Brain microvascular endothelial cell (primary cell): ENCODE measurements around the gene RIBC1.
A peak's percentile ranks its signal among the peaks of the same experiment; 100 is the strongest.
"Not testable (repeated sequence)": the region's sequence is repeated elsewhere in the genome, so short reads cannot be mapped to it uniquely, and the experiment has no call there.

Source experiments
- DNase-seq: peaks from one replicate; pipeline ENCODE4 v3.0.0-alpha.2; 2020
- H3K27ac ChIP-seq: fragments of 250-450 bp; sonication (Bioruptor Pico); 2 replicates; pipeline ENCODE4 v1.5.1; 2020; ENCODE audit warnings: mild to moderate bottlenecking, moderate library complexity
- H3K27me3 ChIP-seq: fragments of 250-450 bp; sonication (Bioruptor Pico); replicated peaks from 2 replicates; pipeline ENCODE4 v1.5.1; 2020; ENCODE audit warnings: mild to moderate bottlenecking
- H3K36me3 ChIP-seq: fragments of 250-450 bp; sonication (Bioruptor Pico); replicated peaks from 2 replicates; pipeline ENCODE4 v1.5.1; 2020; ENCODE audit warnings: mild to moderate bottlenecking
- H3K4me3 ChIP-seq: 2 replicates; pipeline ENCODE4 v1.5.1; 2011; ENCODE audit warnings: low read depth, mild to moderate bottlenecking, control low read depth, low read length, moderate library complexity
- CTCF ChIP-seq: IDR thresholded peaks from 2 replicates; pipeline ENCODE4 v1.5.1; 2011; ENCODE audit warnings: low read depth, mild to moderate bottlenecking, moderate library complexity, low read length, control low read depth, inconsistent platforms; ENCODE audit errors: missing control alignments
- in situ Hi-C: cut with HindIII; loops from 2 replicates; pipeline ENCODE4 v1.10.0; 2017; ENCODE audit warnings: low sequenced_read_pairs, low pct_ligation_motif_present

The RIBC1 gene

DNA sequence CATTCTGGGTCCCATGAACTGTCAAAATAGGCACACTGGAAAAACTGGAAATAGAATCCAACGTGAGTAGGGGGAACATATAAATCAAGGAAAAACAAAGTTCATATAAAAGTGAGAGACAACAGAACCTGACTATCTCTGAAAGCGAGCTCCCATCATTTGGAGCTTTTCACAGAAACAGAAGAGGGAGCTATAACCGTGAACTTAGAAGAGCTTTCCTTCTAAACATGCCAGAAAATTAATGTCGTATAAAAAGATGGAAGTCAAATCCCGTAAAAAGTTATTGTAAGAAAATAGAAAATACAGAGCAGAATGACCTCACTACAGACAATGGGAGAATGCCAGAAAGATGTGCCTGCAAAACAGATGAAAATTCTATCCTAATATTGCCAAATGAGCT, 35.4 kb downstream of the RIBC1 start:
- no peak for DNase-seq
- in situ Hi-C loops: no loop called here
- Histone ChIP-seq H3K27me3 (no peaks in the 10 kb centered on the region), H3K36me3 (no peaks in the 10 kb centered on the region), H3K27ac (no peak overlapping the region), H3K4me3 (no peak overlapping the region)
- peak; percentile 27 for TF ChIP-seq CTCF

- H3K27ac ChIP-seq, DNase-seq, H3K4me3 ChIP-seq, H3K36me3 ChIP-seq, H3K27me3 ChIP-seq, in situ Hi-C loops: not testable (repeated sequence)
Measured at GRCh38 chrX:53468659-53469058, 46.0 kb downstream of the RIBC1 start.

- H3K4me3 ChIP-seq: no peak overlapping the region
- in situ Hi-C loops: no loop called here
- H3K36me3 ChIP-seq: no peaks in the 10 kb centered on the region
- no peaks in the 10 kb centered on the region for H3K27me3 ChIP-seq
- no peak for DNase-seq
- no peak for TF ChIP-seq CTCF
- no peak overlapping the region for H3K27ac ChIP-seq
Measured at GRCh38 chrX:53471346-53471745, 48.7 kb downstream of the RIBC1 start.

DNA sequence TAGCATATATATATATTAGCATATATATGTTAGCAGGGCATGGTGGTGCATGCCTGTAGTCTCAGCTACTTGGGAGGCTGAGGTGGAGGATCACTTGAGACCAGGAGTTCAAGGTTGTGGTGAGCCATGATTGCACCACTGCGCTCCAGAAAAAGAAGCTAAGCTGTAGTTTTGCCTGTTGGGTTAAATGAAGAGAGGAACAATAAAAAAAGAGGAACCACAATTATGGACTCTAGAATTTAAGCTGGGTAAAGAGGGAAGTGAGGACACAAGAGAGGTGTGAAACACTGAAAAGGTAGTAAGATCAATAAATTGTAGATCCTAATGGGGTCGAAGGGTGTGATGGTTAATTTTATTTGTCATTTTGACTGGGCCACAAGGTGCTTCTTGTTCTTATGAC, 52.0 kb downstream of the RIBC1 start:
- no peak overlapping the region for H3K27ac ChIP-seq
- H3K4me3 ChIP-seq: no peak overlapping the region
- DNase-seq: no peak
- no peak for TF ChIP-seq CTCF
- no peaks in the 10 kb centered on the region for H3K36me3 ChIP-seq
- in situ Hi-C loops: no loop called here
- H3K27me3 ChIP-seq: no peaks in the 10 kb centered on the region

- no peak overlapping the region for H3K4me3 ChIP-seq
- TF ChIP-seq CTCF: no peak
- in situ Hi-C loops: no loop called here
- peak; percentile 51 for DNase-seq
- no peaks in the 10 kb centered on the region for H3K36me3 ChIP-seq
- H3K27ac ChIP-seq: no peak overlapping the region
- no peaks in the 10 kb centered on the region for H3K27me3 ChIP-seq
Measured at GRCh38 chrX:53476371-53476770, 53.7 kb downstream of the RIBC1 start.

GRCh38 chrX:53479301-53479700, 56.6 kb downstream of the RIBC1 start:
- no peak overlapping the region for H3K27ac ChIP-seq
- TF ChIP-seq CTCF: no peak
- H3K4me3 ChIP-seq: no peak overlapping the region
- H3K36me3 ChIP-seq: no peaks in the 10 kb centered on the region
- H3K27me3 ChIP-seq: no peaks in the 10 kb centered on the region
- no peak for DNase-seq
- in situ Hi-C loops: no loop called here
